PC-9 (cell line): Measurements from ENCODE around the gene PRR13.

Experiments
- CTCF ChIP-seq: fragments of 200-600 bp; sonication (generic); conservative IDR thresholded peaks from 2 replicates; pipeline ENCODE4 v1.6.1; 2017; ENCODE audit warnings: mixed run types, antibody characterized with exemption, mild to moderate bottlenecking, moderate library complexity
- EZH2 ChIP-seq: fragments of 200-600 bp; sonication (generic); IDR thresholded peaks from 2 replicates; pipeline ENCODE4 v1.8.0; 2017; ENCODE audit warnings: antibody characterized with exemption, low read depth

- TF ChIP-seq EZH2, result no peak
- no peak for TF ChIP-seq CTCF
These were observed 43.4 kb downstream of the PRR13 start for GRCh38 chr12:53484686-53485575.
